ENCODE measurements around the gene CDH23. TPM values are rescaled to one million over a fixed set of nuclear protein-coding genes. Genes with fewer than 3 reads are reported as not detected.

Gene CDH23
- polyA plus RNA-seq, 1 donor (not counting 4 experiments of a cell fraction or from before 2014, with no cell fraction given) = 0.01 TPM

DNA sequence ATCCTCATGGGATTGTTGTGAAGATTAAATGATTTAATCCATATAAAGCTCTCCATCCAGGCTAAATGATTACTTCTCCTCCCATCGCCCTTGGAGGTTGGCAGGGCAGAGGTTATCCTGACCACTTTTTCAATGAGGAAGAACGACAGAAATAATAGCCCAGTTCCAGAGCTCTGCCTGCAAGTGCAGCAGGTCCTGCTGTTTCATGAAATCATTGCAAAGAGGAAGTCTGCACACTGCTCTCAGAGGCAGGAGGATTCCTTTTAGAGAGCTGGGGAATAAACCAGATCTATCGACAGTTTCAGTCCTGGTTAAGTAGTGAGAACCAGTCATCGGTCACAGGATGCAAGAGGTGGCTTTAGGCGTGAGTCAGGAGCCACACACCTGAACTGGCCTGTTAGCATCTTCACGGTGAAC is 25.0 kb upstream of the CDH23 start:
- H3K9me3 ChIP-seq (ENCODE audit: control insufficient read depth, low read depth, low read length) = no peaks in the 10 kb centered on the region
- no peaks in the 10 kb centered on the region for H3K9me1 ChIP-seq (ENCODE audit: control insufficient read depth, extremely low read depth, insufficient read depth, low read length)
- FAIRE-seq (no peak), DNase-seq (ENCODE audit: low read depth, low spot score) (no peak)
- peaks cover 17% of the 10 kb centered on the region for H3K27me3 ChIP-seq (ENCODE audit: control insufficient read depth, extremely low read depth, insufficient read depth, low read length)
- no peak overlapping the region for H2AFZ ChIP-seq (ENCODE audit: control insufficient read depth, low read length)
- no peak overlapping the region for H3K9ac ChIP-seq (ENCODE audit: control insufficient read depth, extremely low read depth, insufficient read depth, low read length)
- no peaks in the 10 kb centered on the region for H3K36me3 ChIP-seq (ENCODE audit: control insufficient read depth in 2 of 2, extremely low read depth in 1 of 2, insufficient read depth in 2 of 2, low read length in 2 of 2)
- no peak for TF ChIP-seq EZH2 (IDR thresholded peaks at IDR 0.05; ENCODE audit: low read length)
- TF ChIP-seq, protein P1, sequence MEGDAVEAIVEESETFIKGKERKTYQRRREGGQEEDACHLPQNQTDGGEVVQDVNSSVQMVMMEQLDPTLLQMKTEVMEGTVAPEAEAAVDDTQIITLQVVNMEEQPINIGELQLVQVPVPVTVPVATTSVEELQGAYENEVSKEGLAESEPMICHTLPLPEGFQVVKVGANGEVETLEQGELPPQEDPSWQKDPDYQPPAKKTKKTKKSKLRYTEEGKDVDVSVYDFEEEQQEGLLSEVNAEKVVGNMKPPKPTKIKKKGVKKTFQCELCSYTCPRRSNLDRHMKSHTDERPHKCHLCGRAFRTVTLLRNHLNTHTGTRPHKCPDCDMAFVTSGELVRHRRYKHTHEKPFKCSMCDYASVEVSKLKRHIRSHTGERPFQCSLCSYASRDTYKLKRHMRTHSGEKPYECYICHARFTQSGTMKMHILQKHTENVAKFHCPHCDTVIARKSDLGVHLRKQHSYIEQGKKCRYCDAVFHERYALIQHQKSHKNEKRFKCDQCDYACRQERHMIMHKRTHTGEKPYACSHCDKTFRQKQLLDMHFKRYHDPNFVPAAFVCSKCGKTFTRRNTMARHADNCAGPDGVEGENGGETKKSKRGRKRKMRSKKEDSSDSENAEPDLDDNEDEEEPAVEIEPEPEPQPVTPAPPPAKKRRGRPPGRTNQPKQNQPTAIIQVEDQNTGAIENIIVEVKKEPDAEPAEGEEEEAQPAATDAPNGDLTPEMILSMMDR (optimal IDR thresholded peaks at IDR 0.05 in 1 of 3, IDR thresholded peaks at IDR 0.05 in 1 of 3, conservative IDR thresholded peaks at IDR 0.05 in 1 of 3; ENCODE audit: extremely low read depth in 1 of 3, insufficient read depth in 2 of 3, low read length in 3 of 3) = no peak
- no peak overlapping the region for H3K4me3 ChIP-seq (ENCODE audit: control insufficient read depth in 2 of 3, extremely low read depth in 1 of 3, insufficient read depth in 2 of 3, low read depth in 1 of 3, low read length in 3 of 3)
- H3K27ac ChIP-seq (ENCODE audit: control insufficient read depth, insufficient read depth, low read length) = no peak overlapping the region
- H3K4me2 ChIP-seq (ENCODE audit: control insufficient read depth, extremely low read depth, insufficient read depth, low read depth, low read length) = no peak overlapping the region
- no peaks in the 10 kb centered on the region for H3K4me1 ChIP-seq (ENCODE audit: control insufficient read depth, extremely low read depth, insufficient read depth, low read length)
- H3K79me2 ChIP-seq (ENCODE audit: control insufficient read depth, insufficient read depth, low read length) = no peaks in the 10 kb centered on the region
- H4K20me1 ChIP-seq (ENCODE audit: control insufficient read depth, extremely low read depth, insufficient read depth, low read length) = no peaks in the 10 kb centered on the region
- dilution Hi-C loops (cut with MboI; ENCODE audit: extremely low pct_ligation_motif_present, low sequenced_read_pairs) = no loop called here

DNA sequence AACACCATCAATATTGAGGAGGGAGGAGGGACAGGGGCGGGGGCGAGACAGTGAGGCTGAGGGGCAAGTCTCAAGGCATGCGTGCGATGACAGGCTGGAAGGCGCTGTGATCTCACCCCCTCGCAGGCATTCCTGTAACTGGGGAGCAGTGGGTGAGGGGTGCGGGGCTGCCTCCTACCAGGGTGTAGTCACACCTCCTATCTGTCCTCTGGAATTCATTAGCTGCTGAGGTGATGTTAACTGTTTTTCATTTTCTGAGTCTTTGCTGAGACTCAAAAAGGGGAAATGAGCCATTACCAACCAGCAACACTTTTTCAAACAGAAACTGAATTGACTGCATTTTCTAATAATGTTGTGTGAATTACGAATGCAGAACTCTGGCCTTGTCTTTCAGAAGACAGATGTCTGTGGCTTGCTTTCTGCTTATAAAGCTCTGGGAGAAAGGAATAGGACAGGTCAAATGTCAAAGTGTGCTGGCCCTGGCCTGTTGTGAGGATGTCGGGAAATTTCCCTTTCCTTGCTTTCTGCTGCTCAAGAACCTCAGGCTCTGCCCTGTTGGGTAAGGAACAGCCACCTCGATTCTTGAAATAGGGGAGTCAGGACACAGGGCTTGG is 23.7 kb upstream of the CDH23 start:
- no peak overlapping the region for H3K27ac ChIP-seq (ENCODE audit: control insufficient read depth, insufficient read depth, low read length)
- FAIRE-seq = no peak

More for the DNA sequence above, 23.7 kb upstream of the CDH23 start:
- Histone ChIP-seq H3K79me2 (ENCODE audit: control insufficient read depth, insufficient read depth, low read length) (no peaks in the 10 kb centered on the region), H2AFZ (ENCODE audit: control insufficient read depth, low read length) (no peak overlapping the region), H3K4me1 (ENCODE audit: control insufficient read depth, extremely low read depth, insufficient read depth, low read length) (no peaks in the 10 kb centered on the region), H3K9ac (ENCODE audit: control insufficient read depth, extremely low read depth, insufficient read depth, low read length) (no peak overlapping the region), H4K20me1 (ENCODE audit: control insufficient read depth, extremely low read depth, insufficient read depth, low read length) (no peaks in the 10 kb centered on the region), H3K9me3 (ENCODE audit: control insufficient read depth, low read depth, low read length) (no peaks in the 10 kb centered on the region), H3K4me2 (ENCODE audit: control insufficient read depth, extremely low read depth, insufficient read depth, low read depth, low read length) (no peak overlapping the region), H3K27me3 (ENCODE audit: control insufficient read depth, extremely low read depth, insufficient read depth, low read length) (peaks cover 17% of the 10 kb centered on the region), H3K36me3 (ENCODE audit: control insufficient read depth in 2 of 2, extremely low read depth in 1 of 2, insufficient read depth in 2 of 2, low read length in 2 of 2) (no peaks in the 10 kb centered on the region), H3K4me3 (ENCODE audit: control insufficient read depth in 2 of 3, extremely low read depth in 1 of 3, insufficient read depth in 2 of 3, low read depth in 1 of 3, low read length in 3 of 3) (no peak overlapping the region), H3K9me1 (ENCODE audit: control insufficient read depth, extremely low read depth, insufficient read depth, low read length) (no peaks in the 10 kb centered on the region)
- dilution Hi-C loops (cut with MboI; ENCODE audit: extremely low pct_ligation_motif_present, low sequenced_read_pairs) = no loop called here
- TF ChIP-seq EZH2 (IDR thresholded peaks at IDR 0.05; ENCODE audit: low read length) = no peak
- TF ChIP-seq, protein P1 (optimal IDR thresholded peaks at IDR 0.05 in 1 of 3, IDR thresholded peaks at IDR 0.05 in 1 of 3, conservative IDR thresholded peaks at IDR 0.05 in 1 of 3; ENCODE audit: extremely low read depth in 1 of 3, insufficient read depth in 2 of 3, low read length in 3 of 3) = no peak
- DNase-seq (ENCODE audit: low read depth, low spot score) = no peak
